K562 (cell line): ENCODE results near the gene DUOX2. TPM values are rescaled to one million over a fixed set of nuclear protein-coding genes. Genes with fewer than 3 reads are reported as not detected.

Experiments used
- BRCA1 ChIP-seq, 2 experiments: fragments of 450-650 bp in 1 of 2; sonication (generic) in 1 of 2; formaldehyde crosslinking in 1 of 2; IDR thresholded peaks; 2 replicates each; pipeline versions ENCODE4 v1.5.0 to v1.6.1; 2017 to 2020; ENCODE audit warnings: mild to moderate bottlenecking in 1 of 2, missing genetic modification reagents in 1 of 2
- DMBX1 ChIP-seq: fragments of 250-450 bp; sonication (Bioruptor Pico); IDR thresholded peaks from 2 replicates; pipeline ENCODE4 v1.8.0; 2022; ENCODE audit warnings: inconsistent platforms, mild to moderate bottlenecking, moderate library complexity, borderline replicate concordance
- ETS2 ChIP-seq: IDR thresholded peaks from 2 replicates; pipeline ENCODE4 v1.6.1; 2016; ENCODE audit warnings: borderline replicate concordance, missing genetic modification characterization, mild to moderate bottlenecking, moderate library complexity, missing compliant biosample characterization; ENCODE audit not compliant: poor library complexity, severe bottlenecking
- EWSR1 ChIP-seq: fragments of 450-650 bp; IDR thresholded peaks from 2 replicates; pipeline ENCODE4 v1.6.1; 2018; ENCODE audit warnings: borderline replicate concordance, mild to moderate bottlenecking, low read depth, moderate library complexity; ENCODE audit not compliant: partially characterized antibody
- KLF13 ChIP-seq: fragments of 450-650 bp; IDR thresholded peaks from 2 replicates; pipeline ENCODE4 v1.6.1; 2016; ENCODE audit warnings: missing genetic modification characterization, low read depth, mild to moderate bottlenecking, missing compliant biosample characterization, moderate library complexity, borderline replicate concordance
- KLF16 ChIP-seq: IDR thresholded peaks from 2 replicates; pipeline ENCODE4 v1.6.1; 2016; ENCODE audit warnings: antibody characterized with exemption
- LCOR ChIP-seq: sonication (generic); formaldehyde crosslinking; IDR thresholded peaks from 2 replicates; pipeline ENCODE4 v1.8.0; 2022; ENCODE audit warnings: mild to moderate bottlenecking, missing genetic modification reagents
- NCOA1 ChIP-seq: fragments of 450-650 bp; IDR thresholded peaks from 2 replicates; pipeline ENCODE4 v1.6.1; 2016; ENCODE audit warnings: low read depth
- NFATC3 ChIP-seq: fragments of 450-650 bp; IDR thresholded peaks from 2 replicates; pipeline ENCODE4 v1.6.1; 2017; ENCODE audit warnings: mild to moderate bottlenecking
- NONO ChIP-seq, 2 experiments: fragments of 200-400 bp in 1 of 2; fragments of 450-650 bp in 1 of 2; formaldehyde crosslinking in 1 of 2; IDR thresholded peaks; 2 replicates each; pipeline ENCODE4 v1.6.1; 2017; ENCODE audit warnings: low read depth in 2 of 2, mild to moderate bottlenecking in 2 of 2, moderate library complexity in 2 of 2, low read length in 1 of 2
- PRMT5 ChIP-seq: sonication (generic); formaldehyde crosslinking; IDR thresholded peaks from 2 replicates; pipeline ENCODE4 v1.5.0; 2020; ENCODE audit warnings: missing genetic modification reagents
- PYGO2 ChIP-seq: fragments of 450-650 bp; IDR thresholded peaks from 2 replicates; pipeline ENCODE4 v1.6.1; 2016; ENCODE audit warnings: mild to moderate bottlenecking, missing genetic modification characterization, moderate library complexity, missing compliant biosample characterization
- SIN3B ChIP-seq: fragments of 450-650 bp; IDR thresholded peaks from 2 replicates; pipeline ENCODE4 v1.6.1; 2017; ENCODE audit warnings: low read depth, mild to moderate bottlenecking, moderate library complexity
- SMAD2 ChIP-seq: fragments of 150-350 bp; IDR thresholded peaks from 2 replicates; pipeline ENCODE4 v1.6.1; 2014; ENCODE audit warnings: low read depth, mild to moderate bottlenecking, low read length
- STAT5A ChIP-seq: IDR thresholded peaks from 2 replicates; pipeline ENCODE4 v1.6.1; 2012; ENCODE audit warnings: low read length, inconsistent platforms, borderline replicate concordance
- SUPT5H ChIP-seq: fragments of 450-650 bp; IDR thresholded peaks from 2 replicates; pipeline ENCODE4 v1.6.1; 2016
- ZNF165 ChIP-seq: fragments of 250-450 bp; sonication (Bioruptor Pico); IDR thresholded peaks from 2 replicates; pipeline ENCODE4 v1.4.0; 2020; ENCODE audit warnings: borderline replicate concordance
- ZNF324 ChIP-seq: fragments of 250-450 bp; sonication (Bioruptor Pico); IDR thresholded peaks from 2 replicates; pipeline ENCODE4 v1.4.0; 2020; ENCODE audit warnings: mild to moderate bottlenecking
- ZNF644 ChIP-seq: fragments of 200-800 bp; sonication (Bioruptor generic); IDR thresholded peaks from 2 replicates; pipeline ENCODE4 v1.6.1; 2016; ENCODE audit warnings: low read depth, missing genetic modification characterization, missing compliant biosample characterization
- ZNF717 ChIP-seq: fragments of 250-450 bp; sonication (Bioruptor Pico); IDR thresholded peaks from 2 replicates; pipeline ENCODE4 v1.5.0; 2021
- ZNF778 ChIP-seq: fragments of 450-650 bp; formaldehyde crosslinking; IDR thresholded peaks from 2 replicates; pipeline ENCODE4 v1.4.0; 2020; ENCODE audit warnings: mild to moderate bottlenecking, moderate library complexity
- polyA plus RNA-seq, 8 experiments: library from polyadenylated mRNA; depleted of rRNA in 4 of 8; stranded (reverse) in 5 of 8; unstranded in 3 of 8; fragments of >200 nt; fragmentation: Nextera tagmentation in 2 of 8; fragmentation: Illumina TruSeq in 1 of 8; extraction: Ambion mirVana in 2 of 8; extraction: Trizol in 1 of 8; gene quantifications; 2 replicates each; pipeline versions ENCODE4 v1.2.1 to v1.2.3, GENCODE V29; 2011 to 2014; ENCODE audit warnings: inconsistent platforms in 1 of 8, missing spikeins in 1 of 8
- total RNA-seq, 7 experiments: library from RNA; depleted of rRNA in 6 of 7; stranded (reverse); fragments of >200 nt in 6 of 7; fragmentation: Illumina TruSeq in 2 of 7; extraction: Trizol in 2 of 7; gene quantifications; 2 replicates each; pipeline versions ENCODE4 v1.2.1 to v1.2.3, GENCODE V29; 2011 to 2021; ENCODE audit warnings: low replicate concordance in 1 of 7
- TF ChIP-seq, protein P1 (sequence below): sonication (generic); formaldehyde crosslinking; IDR thresholded peaks from 2 replicates; pipeline ENCODE4 v1.8.1; 2023; ENCODE audit warnings: mild to moderate bottlenecking, missing genetic modification reagents
- TF ChIP-seq, protein P2 (sequence below): conservative IDR thresholded peaks from 2 replicates; pipeline ENCODE4 v1.6.1; 2011; ENCODE audit warnings: low read depth, mild to moderate bottlenecking, low read length; ENCODE audit not compliant: control insufficient read depth
- TF ChIP-seq, protein P3 (sequence below): fragments of 250-450 bp; sonication (Bioruptor Pico); IDR thresholded peaks from 2 replicates; pipeline ENCODE4 v1.8.0; 2021; ENCODE audit warnings: mild to moderate bottlenecking, moderate library complexity
- TF ChIP-seq, protein P4 (sequence below), 2 experiments: fragments of 450-650 bp in 1 of 2; sonication (generic) in 1 of 2; formaldehyde crosslinking in 1 of 2; IDR thresholded peaks in 1 of 2; conservative IDR thresholded peaks in 1 of 2; 2 replicates each; pipeline versions ENCODE4 v1.6.1 to v1.8.1; 2016 to 2023; ENCODE audit warnings: mild to moderate bottlenecking in 2 of 2, moderate library complexity in 2 of 2, inconsistent platforms in 1 of 2, missing genetic modification reagents in 1 of 2

The DUOX2 gene
- total and polyA plus RNA-seq, 9 of the 15 experiments (the other 6 are each of a cell fraction or from before 2014, with no cell fraction given), result 0.01 to 0.03 (median 0.02) TPM; not detected in 6

DNA sequence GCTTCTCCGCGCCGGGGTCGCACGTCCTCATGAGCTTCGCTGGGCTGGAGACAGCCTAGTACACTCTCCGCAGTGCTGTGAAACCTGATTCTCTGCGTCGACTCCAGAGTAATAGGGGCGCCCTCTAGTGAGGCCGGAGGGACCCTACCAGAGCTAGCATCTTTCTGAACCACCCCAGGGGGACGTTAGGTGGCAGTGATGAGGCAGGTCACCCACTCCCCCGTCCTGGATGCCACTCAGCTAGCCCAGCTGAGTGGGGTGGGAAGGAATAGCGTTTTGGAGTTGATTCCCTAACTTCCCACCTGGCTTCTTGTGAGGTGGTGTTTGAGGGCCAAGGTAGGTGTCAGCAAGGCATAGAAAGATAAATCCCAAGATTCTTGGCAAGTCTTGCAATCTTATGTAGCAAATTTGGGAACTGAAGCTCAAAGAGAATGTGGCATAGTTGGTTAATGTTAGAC lies 4.2 kb upstream of the DUOX2 start (continued):
- TF ChIP-seq, protein P1, sequence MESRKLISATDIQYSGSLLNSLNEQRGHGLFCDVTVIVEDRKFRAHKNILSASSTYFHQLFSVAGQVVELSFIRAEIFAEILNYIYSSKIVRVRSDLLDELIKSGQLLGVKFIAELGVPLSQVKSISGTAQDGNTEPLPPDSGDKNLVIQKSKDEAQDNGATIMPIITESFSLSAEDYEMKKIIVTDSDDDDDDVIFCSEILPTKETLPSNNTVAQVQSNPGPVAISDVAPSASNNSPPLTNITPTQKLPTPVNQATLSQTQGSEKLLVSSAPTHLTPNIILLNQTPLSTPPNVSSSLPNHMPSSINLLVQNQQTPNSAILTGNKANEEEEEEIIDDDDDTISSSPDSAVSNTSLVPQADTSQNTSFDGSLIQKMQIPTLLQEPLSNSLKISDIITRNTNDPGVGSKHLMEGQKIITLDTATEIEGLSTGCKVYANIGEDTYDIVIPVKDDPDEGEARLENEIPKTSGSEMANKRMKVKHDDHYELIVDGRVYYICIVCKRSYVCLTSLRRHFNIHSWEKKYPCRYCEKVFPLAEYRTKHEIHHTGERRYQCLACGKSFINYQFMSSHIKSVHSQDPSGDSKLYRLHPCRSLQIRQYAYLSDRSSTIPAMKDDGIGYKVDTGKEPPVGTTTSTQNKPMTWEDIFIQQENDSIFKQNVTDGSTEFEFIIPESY, result peak; percentile 78; the same call in 1 of the 2 replicates
- TF ChIP-seq NFATC3 (no peak), ZNF324 (no peak), ZNF165 (no peak), SMAD2 (no peak), NONO (IDR thresholded peaks at IDR 0.05; ENCODE audit: low read depth in 2 of 2, low read length in 1 of 2) (peak in 1 of 2 experiments; percentile 26; a peak in 1 of 4 replicates), ZNF717 (CRISPR knock-in tag) (no peak), PRMT5 (no peak), STAT5A (no peak), DMBX1 (no peak), NCOA1 (no peak), ETS2 (no peak), LCOR (CRISPR knock-in tag) (no peak), SUPT5H (no peak), KLF13 (tag) (no peak), EWSR1 (no peak), PYGO2 (no peak), BRCA1 (IDR thresholded peaks at IDR 0.05) (no peak), BRCA1 (CRISPR knock-in tag; IDR thresholded peaks at IDR 0.05) (no peak), ZNF644 (tag) (no peak), ZNF778 (CRISPR knock-in tag) (no peak), KLF16 (peak; percentile 79), SIN3B (no peak)
- TF ChIP-seq, protein P2, sequence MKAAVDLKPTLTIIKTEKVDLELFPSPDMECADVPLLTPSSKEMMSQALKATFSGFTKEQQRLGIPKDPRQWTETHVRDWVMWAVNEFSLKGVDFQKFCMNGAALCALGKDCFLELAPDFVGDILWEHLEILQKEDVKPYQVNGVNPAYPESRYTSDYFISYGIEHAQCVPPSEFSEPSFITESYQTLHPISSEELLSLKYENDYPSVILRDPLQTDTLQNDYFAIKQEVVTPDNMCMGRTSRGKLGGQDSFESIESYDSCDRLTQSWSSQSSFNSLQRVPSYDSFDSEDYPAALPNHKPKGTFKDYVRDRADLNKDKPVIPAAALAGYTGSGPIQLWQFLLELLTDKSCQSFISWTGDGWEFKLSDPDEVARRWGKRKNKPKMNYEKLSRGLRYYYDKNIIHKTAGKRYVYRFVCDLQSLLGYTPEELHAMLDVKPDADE, result no peak
- TF ChIP-seq, protein P3, sequence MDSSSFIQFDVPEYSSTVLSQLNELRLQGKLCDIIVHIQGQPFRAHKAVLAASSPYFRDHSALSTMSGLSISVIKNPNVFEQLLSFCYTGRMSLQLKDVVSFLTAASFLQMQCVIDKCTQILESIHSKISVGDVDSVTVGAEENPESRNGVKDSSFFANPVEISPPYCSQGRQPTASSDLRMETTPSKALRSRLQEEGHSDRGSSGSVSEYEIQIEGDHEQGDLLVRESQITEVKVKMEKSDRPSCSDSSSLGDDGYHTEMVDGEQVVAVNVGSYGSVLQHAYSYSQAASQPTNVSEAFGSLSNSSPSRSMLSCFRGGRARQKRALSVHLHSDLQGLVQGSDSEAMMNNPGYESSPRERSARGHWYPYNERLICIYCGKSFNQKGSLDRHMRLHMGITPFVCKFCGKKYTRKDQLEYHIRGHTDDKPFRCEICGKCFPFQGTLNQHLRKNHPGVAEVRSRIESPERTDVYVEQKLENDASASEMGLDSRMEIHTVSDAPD, result no peak
- TF ChIP-seq, protein P4, sequence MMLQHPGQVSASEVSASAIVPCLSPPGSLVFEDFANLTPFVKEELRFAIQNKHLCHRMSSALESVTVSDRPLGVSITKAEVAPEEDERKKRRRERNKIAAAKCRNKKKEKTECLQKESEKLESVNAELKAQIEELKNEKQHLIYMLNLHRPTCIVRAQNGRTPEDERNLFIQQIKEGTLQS (IDR thresholded peaks at IDR 0.05), result no peak
- TF ChIP-seq, protein P4 (CRISPR knock-in tag; conservative IDR thresholded peaks at IDR 0.05), result no peak
